ENCODE data around the gene DLG2.

Gene DLG2

GRCh38 chr11:83687787-83688186 is 1939.4 kb downstream of the DLG2 start:
- TF ChIP-seq TAF1 (IDR thresholded peaks at IDR 0.05; ENCODE audit: low read depth), result no peak
- TF ChIP-seq CREB1 (IDR thresholded peaks at IDR 0.05; ENCODE audit: low read depth), result no peak
- no peak for TF ChIP-seq EP300 (IDR thresholded peaks at IDR 0.05; ENCODE audit: borderline replicate concordance)
- TF ChIP-seq TCF12 (IDR thresholded peaks at IDR 0.05; ENCODE audit: low read depth), result no peak
- TF ChIP-seq TEAD4 (IDR thresholded peaks at IDR 0.05), result no peak
- TF ChIP-seq EGR1 (IDR thresholded peaks at IDR 0.05), result no peak
- no peak for TF ChIP-seq MAX (IDR thresholded peaks at IDR 0.05)
- TF ChIP-seq USF1 (IDR thresholded peaks at IDR 0.05), result no peak
- no peak for TF ChIP-seq FOXM1 (IDR thresholded peaks at IDR 0.05; ENCODE audit: borderline replicate concordance, low read depth)
- no peak for TF ChIP-seq REST (IDR thresholded peaks at IDR 0.05; ENCODE audit: low read depth)
- TF ChIP-seq ZBTB7A (IDR thresholded peaks at IDR 0.05; ENCODE audit: low read depth), result no peak
- no peak for TF ChIP-seq RAD21 (IDR thresholded peaks at IDR 0.05; ENCODE audit: low read depth)
- no peak for TF ChIP-seq YY1 (IDR thresholded peaks at IDR 0.05; ENCODE audit: low read depth)
- no peak for TF ChIP-seq CEBPB (IDR thresholded peaks at IDR 0.05)
- TF ChIP-seq NFIC (IDR thresholded peaks at IDR 0.05), result no peak

- TF ChIP-seq TAF1 (IDR thresholded peaks at IDR 0.05; ENCODE audit: low read depth), result no peak
- no peak for TF ChIP-seq FOXM1 (IDR thresholded peaks at IDR 0.05; ENCODE audit: borderline replicate concordance, low read depth)
- TF ChIP-seq TCF12 (IDR thresholded peaks at IDR 0.05; ENCODE audit: low read depth), result no peak
- TF ChIP-seq MAX (IDR thresholded peaks at IDR 0.05), result no peak
- TF ChIP-seq RAD21 (IDR thresholded peaks at IDR 0.05; ENCODE audit: low read depth), result no peak
- no peak for TF ChIP-seq TEAD4 (IDR thresholded peaks at IDR 0.05)
- TF ChIP-seq CREB1 (IDR thresholded peaks at IDR 0.05; ENCODE audit: low read depth), result no peak
These were observed 1941.4 kb downstream of the DLG2 start for GRCh38 chr11:83685730-83686129.

DNA sequence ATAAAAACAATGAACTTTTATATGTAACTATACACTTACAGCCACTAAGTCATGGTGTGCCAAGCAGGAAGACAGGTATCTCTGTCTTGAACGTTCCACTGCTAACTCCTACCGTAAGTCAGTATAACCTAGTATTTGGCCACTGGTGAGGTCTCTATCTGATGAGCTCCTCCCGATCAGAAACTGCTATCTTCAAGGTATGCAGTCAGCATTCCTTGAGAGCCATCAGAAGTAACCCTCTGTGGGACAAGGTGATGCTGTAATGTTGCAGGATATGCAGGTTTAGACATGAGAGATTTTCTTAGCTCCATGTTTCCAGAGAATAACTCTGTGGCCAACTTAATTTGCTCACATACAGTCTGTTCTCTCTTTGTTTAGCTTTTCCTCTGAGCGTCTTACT is 1943.1 kb downstream of the DLG2 start:
- TF ChIP-seq RAD21 (IDR thresholded peaks at IDR 0.05; ENCODE audit: low read depth) (no peak), EP300 (IDR thresholded peaks at IDR 0.05; ENCODE audit: borderline replicate concordance) (no peak), USF1 (IDR thresholded peaks at IDR 0.05) (no peak), NFIC (IDR thresholded peaks at IDR 0.05) (no peak), EGR1 (IDR thresholded peaks at IDR 0.05) (no peak), TCF12 (IDR thresholded peaks at IDR 0.05; ENCODE audit: low read depth) (no peak), TAF1 (IDR thresholded peaks at IDR 0.05; ENCODE audit: low read depth) (no peak), FOXM1 (IDR thresholded peaks at IDR 0.05; ENCODE audit: borderline replicate concordance, low read depth) (no peak), TEAD4 (IDR thresholded peaks at IDR 0.05) (no peak), ZBTB7A (IDR thresholded peaks at IDR 0.05; ENCODE audit: low read depth) (no peak), CREB1 (IDR thresholded peaks at IDR 0.05; ENCODE audit: low read depth) (no peak), CEBPB (IDR thresholded peaks at IDR 0.05) (no peak), REST (IDR thresholded peaks at IDR 0.05; ENCODE audit: low read depth) (no peak), MAX (IDR thresholded peaks at IDR 0.05) (no peak), YY1 (IDR thresholded peaks at IDR 0.05; ENCODE audit: low read depth) (no peak)

DNA sequence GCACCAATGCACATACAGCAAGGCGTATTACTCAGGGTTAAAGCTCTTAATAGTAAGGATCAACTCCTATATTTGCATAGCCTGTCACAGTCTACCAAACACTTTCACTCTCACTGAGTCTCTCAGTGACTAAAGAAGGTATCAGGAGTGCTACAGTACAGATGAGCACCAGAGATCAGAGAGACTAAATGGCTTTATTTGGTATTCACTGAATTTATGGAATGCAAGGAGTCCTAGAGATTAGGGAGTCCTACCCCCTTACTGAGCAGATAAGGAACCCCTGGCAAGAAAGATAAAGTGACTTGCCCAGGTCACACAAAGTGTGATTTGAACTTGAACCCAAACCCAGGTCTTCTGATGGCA is 1944.6 kb downstream of the DLG2 start:
- TF ChIP-seq YY1 (IDR thresholded peaks at IDR 0.05; ENCODE audit: low read depth) (no peak), CEBPB (IDR thresholded peaks at IDR 0.05) (no peak), NFIC (IDR thresholded peaks at IDR 0.05) (no peak), TAF1 (IDR thresholded peaks at IDR 0.05; ENCODE audit: low read depth) (no peak), TEAD4 (IDR thresholded peaks at IDR 0.05) (no peak), USF1 (IDR thresholded peaks at IDR 0.05) (no peak), ZBTB7A (IDR thresholded peaks at IDR 0.05; ENCODE audit: low read depth) (no peak), TCF12 (IDR thresholded peaks at IDR 0.05; ENCODE audit: low read depth) (no peak), EP300 (IDR thresholded peaks at IDR 0.05; ENCODE audit: borderline replicate concordance) (no peak), EGR1 (IDR thresholded peaks at IDR 0.05) (no peak), FOXM1 (IDR thresholded peaks at IDR 0.05; ENCODE audit: borderline replicate concordance, low read depth) (no peak), RAD21 (IDR thresholded peaks at IDR 0.05; ENCODE audit: low read depth) (no peak), MAX (IDR thresholded peaks at IDR 0.05) (no peak), REST (IDR thresholded peaks at IDR 0.05; ENCODE audit: low read depth) (no peak), CREB1 (IDR thresholded peaks at IDR 0.05; ENCODE audit: low read depth) (no peak)
